Inflammatory macrophage treated with lipopolysaccharide for 1 hour (primary cell): ENCODE measurements around the gene POU2F3.

Experiments
- DNase-seq, 2 donors: peaks; one replicate each; pipeline ENCODE4 v3.0.0-alpha.2; 2020 to 2022

Gene POU2F3

GRCh38 chr11:120239713-120240640 lies at the start of gene POU2F3:
Gene POU2F3, plus strand, starts transcription at chr11:120240140. Its CDS starts 204 bp downstream, at chr11:120240344.
- DNase-seq: no peak

DNA sequence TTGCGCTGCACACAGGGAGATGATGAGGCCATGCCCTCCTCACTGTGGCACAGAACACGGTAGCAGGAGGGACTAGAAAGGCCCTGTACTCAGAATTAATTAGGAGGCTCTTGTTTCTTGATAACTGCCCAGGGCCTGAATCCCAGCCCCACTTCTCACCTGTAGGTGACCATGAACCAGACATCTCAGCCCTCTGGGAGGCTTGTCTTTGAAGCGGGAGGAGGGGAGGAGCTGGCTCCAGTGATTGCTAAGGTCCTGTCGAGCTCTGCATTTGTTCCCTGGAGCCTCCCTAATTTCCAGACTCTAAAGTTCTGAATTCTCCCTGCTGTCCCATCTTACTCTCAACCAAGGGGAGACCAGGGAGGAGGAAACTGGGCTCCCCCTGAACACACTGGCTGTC lies 48.9 kb upstream of the POU2F3 start:
- no peak for DNase-seq

DNA sequence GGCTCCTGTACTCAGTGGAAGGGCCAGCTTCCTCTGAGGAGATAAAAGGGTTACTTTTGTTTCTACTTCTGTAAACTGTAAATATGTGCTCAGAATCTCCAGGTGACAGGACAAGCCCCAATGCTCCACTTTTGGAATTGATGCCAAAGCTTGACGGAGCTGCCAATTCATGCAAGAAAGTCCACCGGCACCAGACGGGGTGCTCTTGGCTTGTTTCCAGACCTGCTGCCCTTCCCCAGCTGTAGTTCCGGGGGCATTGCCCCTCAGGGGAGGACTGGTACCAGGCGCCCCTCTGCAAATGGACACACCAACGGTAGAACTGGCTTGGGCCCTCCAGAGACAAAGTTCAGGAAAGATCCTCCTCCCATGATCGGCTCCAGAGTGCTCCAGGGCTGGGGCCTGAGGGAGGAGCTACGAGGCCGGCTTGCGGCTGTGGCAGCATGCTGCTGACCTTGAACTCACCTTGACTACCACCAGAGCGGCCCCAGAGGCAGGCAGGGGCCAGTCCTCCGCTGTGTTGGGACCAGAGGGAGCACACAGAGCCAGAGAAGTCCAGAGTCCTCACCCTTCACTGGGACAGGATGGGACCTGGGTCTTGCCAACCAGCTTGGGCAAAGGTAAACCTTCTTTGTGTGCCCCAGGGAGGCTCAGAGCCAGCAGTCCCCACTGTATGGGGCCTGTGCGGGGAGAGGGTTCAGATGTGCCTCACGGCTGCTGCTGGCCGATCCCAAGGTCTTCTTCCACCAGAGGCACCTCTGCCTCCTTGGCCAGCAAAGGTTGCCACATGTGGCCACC lies 46.9 kb upstream of the POU2F3 start:
- DNase-seq: no peak

- no peak for DNase-seq
Observed at GRCh38 chr11:120194166-120194565, 45.8 kb upstream of the POU2F3 start.

- no peak for DNase-seq
Observed at GRCh38 chr11:120195601-120196320, 44.2 kb upstream of the POU2F3 start.

- DNase-seq: no peak
Observed at GRCh38 chr11:120196826-120197225, 43.1 kb upstream of the POU2F3 start.

DNA sequence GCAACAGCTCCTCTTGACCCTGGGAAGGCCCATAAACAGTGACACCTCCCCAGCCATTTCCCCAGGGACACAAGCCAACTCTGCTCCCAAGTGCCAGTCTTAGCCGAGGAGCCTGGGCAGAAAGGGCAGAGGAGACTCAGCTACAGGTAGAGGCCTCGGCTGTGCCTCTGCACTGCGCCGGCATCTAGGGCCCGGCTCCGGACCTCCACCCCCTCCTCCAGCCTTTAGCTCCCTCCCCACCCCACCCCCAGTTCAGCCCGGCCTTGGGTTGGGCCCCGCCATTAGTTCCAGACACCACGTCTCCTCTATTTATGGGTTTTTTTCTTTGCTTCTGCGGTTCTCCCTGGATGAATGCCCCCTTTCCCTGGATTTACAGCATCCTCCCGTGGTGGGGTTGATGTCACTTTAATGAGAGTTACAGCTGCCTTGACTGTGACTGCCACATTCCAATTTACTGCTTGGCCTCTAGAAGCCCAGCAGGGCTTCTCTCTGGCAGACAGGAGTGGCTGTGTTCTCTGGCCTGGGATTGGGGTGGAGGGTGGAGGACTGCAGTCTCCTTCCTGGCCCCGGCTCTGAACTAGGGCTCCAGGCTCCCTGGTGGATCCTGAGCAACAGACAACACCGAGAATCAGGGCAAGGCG lies 42.6 kb upstream of the POU2F3 start:
- DNase-seq: no peak

DNA sequence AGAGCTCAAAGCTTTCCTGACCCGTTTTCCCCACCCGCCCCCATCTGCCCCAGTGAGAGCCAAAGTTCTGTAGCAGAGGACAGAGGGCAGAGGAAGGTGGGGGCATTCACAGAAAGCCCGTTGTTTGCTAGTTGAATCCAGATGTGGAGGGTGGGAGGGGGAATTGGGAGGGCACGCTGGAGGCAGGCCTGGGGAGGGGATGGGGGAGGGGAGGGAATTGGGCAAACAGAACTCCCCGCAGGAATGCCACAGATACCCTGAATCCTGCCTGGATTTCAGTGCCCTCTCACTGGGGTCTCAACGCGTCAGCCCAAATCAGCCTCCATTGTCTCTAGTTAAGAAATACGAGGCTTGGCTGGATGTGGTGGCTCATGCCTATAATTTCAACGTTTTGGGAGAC lies 42.0 kb upstream of the POU2F3 start:
- no peak for DNase-seq

- no peak for DNase-seq
Observed at GRCh38 chr11:120198403-120198786, 41.5 kb upstream of the POU2F3 start.

DNA sequence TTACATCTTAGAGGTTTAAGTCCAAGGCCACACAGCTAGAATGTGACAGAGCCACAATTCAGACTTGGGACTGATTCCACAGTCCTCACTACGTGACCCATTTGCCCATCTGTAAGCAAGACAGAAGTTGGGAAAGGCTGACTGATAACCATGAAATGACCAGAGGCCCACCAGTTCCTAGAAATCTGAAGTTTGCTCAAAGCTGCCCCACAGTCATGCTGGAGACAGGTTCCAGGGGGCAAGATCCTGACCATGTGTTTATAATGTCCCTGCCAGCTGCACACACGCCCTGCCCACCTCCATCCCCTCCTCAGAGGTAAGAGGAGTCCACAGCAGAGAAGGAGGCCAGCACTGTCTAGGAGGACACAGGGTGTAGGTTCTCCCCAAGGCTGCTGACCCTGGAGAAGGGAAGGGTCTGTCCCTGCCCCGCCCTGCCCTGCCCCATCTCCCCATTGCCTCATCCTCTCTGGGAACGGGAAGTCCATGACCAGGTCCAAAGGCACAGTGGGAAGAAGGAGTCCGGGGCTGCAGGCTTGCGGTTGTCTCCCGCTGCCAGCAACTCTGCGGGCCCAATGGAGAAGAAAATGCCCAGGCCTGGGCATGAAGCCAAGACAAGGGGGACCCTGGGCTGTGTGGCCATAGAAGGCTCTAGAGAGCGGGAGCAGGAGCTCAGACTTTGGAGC lies 41.0 kb upstream of the POU2F3 start:
- DNase-seq: no peak

GRCh38 chr11:120199613-120200012 lies 40.3 kb upstream of the POU2F3 start:
- DNase-seq: no peak

- DNase-seq: no peak
Observed at GRCh38 chr11:120200677-120201076, 39.3 kb upstream of the POU2F3 start.

GRCh38 chr11:120201653-120202052 lies 38.3 kb upstream of the POU2F3 start:
- no peak for DNase-seq

GRCh38 chr11:120203626-120204025 lies 36.3 kb upstream of the POU2F3 start:
- no peak for DNase-seq

- peak; percentile 72 to 89 for DNase-seq
Observed at GRCh38 chr11:120205596-120206161, 34.3 kb upstream of the POU2F3 start.

- DNase-seq: no peak
Observed at GRCh38 chr11:120207512-120207911, 32.4 kb upstream of the POU2F3 start.

GRCh38 chr11:120208001-120208441 lies 31.9 kb upstream of the POU2F3 start:
- DNase-seq: peak in 1 of 2 donors; percentile 20

DNA sequence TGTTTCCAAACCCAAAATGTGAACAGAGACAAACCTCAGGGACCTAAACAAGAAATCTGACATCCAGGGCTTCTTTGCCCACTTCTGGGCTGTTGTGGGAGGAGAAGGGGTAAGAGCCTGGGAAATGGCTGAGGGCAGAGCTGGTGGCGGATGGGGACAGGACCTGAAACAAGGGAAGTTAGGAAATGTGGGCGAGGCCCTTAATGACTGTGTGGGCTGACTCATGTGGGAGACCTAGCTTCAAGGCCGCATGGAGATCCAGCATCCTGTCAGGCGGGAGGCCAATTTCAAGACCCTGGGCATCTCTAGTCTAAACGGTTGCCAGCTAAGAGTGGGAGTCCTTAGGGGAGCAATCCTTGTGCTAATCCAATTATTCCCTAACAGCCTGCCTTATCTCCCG lies 31.2 kb upstream of the POU2F3 start:
- peak; percentile 82 for DNase-seq

DNA sequence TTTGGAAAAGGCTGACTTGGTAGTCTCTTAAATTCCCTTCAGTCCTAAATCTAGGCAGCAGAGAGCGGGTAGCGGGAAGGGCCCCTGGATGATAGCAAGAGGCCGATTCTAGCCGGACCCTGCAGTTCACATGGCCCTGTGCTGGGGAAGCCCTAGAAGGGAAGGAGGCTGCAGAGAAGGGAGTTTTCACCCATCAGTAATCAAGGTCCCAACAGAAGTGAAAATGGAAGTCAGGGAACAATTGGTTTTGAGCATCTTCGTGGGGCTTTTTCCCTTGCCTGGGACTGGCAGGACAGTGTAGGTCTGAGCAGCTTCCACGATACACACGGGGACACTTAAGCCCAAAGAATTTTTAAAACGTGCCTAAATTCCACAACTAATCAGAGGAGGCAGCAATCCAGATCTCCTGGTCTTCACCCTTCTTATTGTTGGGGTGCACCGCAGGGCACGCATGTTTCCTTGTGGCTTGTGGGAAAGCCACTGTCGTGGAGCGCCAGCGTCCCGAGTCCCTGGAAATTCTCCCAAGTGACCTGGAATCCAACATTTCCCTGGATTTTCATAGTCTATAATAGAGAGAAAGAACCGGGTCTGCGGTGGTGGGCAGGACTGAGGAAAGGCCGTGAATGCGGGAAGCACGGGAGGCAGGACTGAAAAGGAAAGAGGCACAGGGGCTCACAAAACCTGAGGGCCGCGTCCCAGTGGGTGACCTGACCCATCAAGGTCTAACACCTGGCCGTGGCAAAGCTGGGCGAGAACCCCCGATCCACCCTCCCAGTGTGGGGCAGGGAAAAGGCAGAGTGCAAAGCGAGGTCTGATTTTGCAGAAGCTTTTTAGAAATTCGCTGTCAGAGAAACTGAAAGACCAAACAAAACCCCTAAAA lies 30.0 kb upstream of the POU2F3 start:
- DNase-seq: peak; percentile 20 to 25
